Right renal cortex interstitium (tissue), 3 donors: ENCODE results near the gene SNPH. TPM values are rescaled to one million over a fixed set of nuclear protein-coding genes. Genes with fewer than 3 reads are reported as not detected.

Source experiments
- DNase-seq, 3 donors: peaks; one replicate each; pipeline ENCODE4 v3.0.0-alpha.2; 2013; ENCODE audit warnings: low read depth in 3 of 3, low spot score in 2 of 3
- polyA plus RNA-seq, 3 donors: library from polyadenylated mRNA; unstranded; fragments of 120-200 nt; gene quantifications; one replicate each; pipeline ENCODE4 v1.2.1, GENCODE V29; 2013; ENCODE audit not compliant: insufficient read length in 3 of 3

The SNPH gene
- polyA plus RNA-seq, 3 donors: 1.8 to 3.1 (median 2.2) TPM

DNA sequence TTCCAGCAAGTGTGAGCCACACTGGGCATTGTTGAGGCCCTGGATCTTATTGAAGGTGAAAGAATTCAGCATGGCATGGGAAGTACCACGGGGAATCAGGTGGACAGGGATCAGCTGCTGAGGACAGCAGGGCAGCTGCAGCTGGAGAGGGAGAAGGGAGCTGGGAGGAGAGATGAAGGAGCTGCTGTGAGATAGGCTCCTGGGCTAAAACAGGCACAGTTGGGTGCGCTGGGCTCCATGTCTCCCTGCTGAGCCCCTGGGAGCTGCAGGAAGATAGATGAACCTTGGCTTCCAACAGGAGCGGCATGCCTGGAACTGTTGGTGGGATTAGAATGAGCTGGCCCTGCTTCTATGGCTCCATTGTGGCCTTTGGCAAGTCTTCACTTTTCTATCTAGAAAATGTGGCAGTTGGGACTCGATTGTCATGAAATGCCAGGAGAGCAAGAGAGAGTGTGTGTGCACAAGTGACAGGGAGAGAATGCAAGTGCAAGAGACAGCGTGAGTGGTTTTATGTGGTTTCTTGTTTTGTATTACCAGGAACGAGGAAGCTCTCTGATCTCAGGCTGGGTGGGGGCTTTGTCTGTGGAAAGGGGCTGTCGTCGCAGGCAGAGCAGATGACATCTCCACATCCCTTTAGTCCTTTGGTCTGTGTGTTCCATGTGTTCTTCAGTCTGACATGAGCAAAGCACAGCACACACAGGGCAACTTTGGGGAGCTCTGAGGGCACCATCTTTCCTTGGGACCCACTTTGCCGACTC lies 20.4 kb downstream of the SNPH start:
- DNase-seq: no peak

DNA sequence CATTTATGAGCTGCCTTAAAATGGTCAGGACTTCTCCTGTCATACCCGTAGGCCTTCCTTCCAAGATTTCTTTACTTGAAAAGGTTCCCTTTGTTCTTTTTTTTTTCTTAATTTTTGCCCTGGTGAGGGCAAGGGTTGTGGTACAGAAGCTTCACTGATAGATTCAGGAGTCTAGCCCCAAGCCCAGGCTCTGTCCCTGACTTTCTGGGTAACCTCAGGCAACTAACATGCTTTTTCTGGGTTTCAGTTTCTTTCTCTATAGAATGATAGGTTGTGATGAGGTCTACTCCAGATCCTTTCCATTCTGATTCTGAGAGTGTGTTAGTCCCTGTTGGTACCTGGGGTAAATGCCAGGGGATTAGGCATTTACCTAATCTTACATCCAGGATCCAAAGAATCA lies 21.2 kb downstream of the SNPH start:
- no peak for DNase-seq

DNA sequence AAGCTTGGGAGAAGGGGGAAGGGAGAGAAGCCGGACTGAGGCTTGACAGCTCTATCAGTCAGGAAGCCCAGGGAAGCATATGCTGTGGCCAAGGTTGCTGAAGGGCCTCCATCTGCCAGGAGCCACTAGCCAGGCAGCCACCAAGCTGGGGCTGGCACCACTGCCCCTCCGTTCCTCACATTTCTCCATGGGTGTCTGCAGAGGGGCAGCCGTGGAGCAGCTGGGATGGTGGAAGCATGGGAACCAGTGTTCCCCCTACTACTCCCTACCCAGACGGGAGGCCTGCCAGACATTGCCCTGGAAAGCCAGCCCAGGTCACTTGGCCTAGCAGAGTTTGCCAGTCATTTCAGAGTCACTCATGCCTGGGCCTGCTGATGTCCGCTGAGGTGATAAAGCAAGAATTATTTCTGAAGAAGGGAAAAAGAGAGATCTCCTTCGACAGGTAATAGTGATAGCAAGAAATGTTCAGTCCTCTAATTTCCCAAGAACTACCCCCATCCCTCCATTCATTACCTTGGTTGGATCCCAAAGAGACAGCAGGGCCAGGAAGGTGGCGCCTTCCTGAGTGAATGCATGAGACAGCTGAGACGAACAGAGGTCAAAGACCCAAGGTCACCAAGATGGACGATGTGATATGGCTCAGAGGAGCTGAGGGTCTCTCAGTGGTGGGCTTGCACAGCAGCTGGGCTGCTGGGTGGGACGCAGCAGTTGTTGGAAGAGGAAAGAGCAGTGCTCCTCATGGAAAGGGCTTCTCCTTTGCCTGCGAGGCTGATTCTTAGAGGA lies 21.9 kb downstream of the SNPH start:
- no peak for DNase-seq

DNA sequence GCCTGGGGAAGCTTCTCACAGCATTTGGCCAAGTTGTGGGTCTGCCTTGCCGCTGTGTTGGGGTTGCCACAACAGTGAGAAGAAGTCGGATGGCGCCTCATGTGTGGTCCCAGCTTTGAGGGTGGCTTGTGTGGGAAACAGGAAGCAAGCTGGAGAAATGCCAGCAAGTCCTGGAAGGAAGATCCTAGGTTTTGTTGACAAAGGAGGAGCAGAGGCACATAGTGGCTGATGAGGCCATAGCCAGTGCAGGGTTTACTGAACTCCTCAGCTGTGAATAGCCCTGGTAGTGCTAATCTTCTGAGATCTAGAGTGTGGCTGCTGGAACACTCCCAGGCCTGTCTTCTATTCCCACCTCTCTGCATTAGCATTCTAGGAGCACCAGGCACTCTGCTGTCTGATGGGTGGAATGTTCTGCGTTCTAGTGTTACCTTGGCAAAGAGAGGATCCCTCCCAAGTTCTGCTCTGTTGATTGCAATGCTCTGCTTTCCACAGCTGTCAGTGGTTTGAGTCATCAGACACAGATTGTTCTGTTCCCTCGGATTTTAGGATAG lies 25.2 kb downstream of the SNPH start:
- no peak for DNase-seq

DNA sequence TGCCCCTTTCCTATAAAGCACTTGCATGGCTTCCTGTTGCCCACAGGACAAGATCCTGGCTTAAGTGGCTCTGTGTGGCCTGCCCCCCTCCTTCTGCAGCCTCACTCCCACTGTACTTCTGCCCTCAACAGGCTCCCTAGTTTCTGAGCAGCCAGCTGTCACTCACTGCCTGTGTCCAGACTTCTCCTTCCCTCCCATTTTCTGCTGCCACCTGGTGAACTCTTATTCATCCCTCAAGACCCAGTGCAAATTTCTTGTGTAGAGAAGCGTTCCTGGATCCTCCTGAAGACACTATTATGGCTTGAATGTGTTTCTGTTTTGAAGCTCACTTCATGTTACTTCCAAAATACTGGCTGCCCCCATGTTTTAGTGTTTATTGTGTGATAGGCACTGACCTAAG lies 26.5 kb downstream of the SNPH start:
- DNase-seq: no peak

DNA sequence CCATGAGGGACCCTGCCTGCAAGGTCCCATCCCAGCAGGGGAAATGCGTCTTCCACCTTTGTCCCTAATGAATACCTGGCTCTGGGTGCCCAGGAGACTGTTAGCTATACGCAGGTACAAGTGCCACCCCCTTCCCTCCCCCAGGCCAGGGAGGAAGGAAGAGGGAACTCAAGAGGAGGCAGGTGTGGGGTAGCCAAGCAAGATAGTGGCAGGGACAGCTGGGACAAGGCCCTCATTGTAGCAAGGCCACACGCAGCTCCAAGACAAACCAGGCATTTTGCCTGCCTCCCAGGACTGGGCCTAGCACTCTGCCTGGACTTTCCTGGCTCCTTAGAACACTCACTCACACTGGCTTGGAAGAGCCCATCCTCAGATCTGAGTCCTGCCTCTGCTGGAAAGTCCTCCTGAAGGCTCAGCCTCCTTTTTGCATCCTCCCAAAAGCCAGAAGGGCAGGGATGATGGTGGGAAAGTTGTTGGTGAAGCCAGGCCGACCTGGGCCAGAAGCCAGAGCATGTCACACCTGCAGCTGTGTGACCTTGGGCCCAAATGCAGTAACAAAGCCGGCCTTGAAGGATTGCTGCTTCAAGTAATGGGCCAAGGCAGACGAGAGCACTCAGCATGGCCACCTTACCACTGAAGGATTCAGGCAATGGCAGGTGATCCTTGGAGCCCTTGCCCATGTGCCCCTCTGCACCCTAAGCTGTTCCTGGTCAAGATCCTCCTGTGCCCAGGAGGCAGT lies 27.7 kb downstream of the SNPH start:
- no peak for DNase-seq

DNA sequence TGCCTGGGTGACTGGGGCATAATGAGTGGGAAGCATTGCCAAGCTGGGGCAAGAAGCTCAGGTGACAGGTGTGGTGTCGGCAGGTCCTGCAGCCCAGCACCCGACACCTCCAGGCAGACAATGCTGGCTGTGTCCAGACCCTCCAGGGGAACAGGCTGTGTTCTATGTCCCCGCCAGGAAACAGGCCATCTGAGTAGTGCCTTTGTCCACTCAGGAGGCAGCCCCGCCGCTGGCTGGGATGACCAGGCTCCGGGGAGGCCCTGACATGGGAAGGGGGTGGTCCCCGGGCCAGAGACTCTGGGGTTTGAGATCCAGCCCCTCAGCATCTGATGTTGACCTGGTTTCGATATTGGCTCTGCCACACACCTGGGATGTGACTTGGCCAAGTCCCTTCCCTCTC lies 28.4 kb downstream of the SNPH start:
- no peak for DNase-seq

DNA sequence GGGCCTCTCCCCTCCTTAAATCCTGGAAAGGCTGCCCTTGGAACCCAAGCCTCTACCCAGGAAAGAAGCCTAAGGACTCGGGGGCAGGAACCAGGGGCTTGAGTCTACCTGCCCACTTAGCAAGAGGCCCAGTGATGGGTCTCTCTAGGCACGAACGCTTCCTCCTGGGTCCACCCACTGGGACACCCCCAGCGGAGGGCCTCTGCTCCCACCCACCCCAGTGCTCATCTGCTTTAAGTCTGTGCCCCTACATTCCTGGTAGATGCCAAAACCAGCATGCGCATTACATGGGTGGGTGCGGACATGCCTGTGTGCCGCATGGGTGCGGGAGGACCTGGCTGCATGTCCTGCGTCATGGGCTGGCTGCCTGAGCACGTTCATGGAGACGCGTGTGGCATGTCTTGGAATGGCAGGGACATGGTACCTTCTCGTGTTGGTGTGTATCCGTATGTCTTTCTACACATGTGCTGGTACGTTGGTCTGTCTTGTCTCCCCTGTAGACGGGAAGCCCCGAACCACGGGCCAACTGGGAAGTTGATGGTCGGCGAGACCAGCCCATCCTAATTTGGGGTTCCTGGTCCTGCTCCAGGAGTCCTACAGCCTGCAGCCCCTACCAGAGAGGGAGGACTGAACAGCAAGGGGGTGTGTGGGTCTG lies 29.3 kb downstream of the SNPH start:
- DNase-seq: no peak

DNA sequence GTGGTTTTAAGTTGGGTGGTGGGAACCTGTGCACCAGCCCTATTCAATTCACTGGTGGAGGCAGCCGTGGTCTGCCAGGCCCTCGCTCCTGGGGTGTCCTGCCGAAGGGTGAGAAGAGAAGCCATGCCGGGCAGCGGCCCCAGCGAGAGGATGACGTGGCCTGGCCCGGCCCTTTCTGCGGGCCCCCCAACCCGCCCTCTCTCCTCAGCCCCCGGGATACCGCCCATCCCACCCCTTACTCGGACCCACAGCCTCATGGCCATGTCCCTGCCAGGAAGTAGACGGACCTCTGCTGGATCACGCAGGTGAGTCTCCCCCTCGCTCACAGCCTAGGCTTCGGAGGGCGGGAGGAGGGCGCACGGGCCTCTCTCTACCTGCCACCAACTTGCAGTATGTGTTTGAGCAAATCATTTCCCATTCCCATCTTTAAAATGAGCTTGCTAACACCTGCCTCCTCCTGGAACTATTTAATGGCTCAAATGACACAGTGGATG lies 30.1 kb downstream of the SNPH start:
- no peak for DNase-seq

DNA sequence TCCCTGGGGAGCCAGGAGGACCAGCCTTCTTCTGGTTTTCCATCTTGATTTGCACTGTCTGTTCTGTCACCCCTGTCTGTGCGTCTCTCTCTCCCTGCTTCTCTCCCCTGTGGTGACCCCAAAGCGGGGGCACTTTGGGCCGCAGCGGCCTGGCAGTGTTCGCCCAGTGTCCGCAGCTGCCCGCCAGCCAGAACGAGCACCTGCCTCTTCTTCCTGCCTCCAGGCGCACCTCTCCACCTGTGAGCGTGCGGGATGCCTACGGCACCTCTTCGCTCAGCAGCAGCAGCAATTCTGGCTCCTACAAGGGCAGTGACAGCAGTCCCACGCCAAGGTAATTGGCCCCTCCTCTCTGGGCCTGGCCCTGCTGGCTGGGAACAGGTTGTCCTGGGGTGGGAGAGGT lies 30.8 kb downstream of the SNPH start:
- no peak for DNase-seq

DNA sequence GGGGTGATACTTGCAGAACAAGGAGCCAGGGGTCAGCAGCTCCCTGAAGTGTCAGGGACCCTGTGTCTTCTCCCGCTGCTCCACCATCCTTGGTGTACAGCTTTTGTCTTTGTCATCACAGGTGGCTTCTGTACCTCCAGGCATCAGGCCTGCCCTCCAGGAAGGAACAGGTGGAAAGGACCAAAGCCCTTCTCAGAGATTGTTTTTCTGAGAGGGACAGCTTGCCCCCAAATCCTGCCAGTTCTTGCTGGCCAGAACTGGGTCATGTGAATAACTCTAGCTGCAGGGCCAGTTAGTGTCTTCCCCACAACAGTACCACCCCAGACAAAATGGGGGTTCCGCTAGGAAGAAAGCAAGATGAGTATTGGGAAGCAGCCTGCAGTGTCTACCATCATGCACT lies 31.4 kb downstream of the SNPH start:
- DNase-seq: no peak

DNA sequence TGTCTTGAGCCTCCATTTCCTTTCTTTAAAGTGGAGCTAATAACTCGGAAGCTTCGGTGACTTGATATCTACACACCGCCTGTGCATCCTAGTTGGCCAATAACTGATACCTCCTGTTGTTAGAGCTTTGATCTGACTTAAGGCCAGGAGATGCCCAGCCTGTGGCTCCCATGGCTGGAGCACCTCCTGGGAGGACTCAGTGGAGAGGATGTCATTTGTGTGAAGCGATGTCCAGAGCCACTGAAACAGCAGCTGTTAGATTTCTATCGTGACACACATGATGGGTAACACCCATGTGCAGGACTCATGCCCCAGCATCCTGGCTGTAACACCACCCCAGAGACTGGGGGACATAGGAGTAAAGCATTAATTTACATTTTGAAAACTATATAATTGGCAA lies 32.1 kb downstream of the SNPH start:
- DNase-seq: no peak

DNA sequence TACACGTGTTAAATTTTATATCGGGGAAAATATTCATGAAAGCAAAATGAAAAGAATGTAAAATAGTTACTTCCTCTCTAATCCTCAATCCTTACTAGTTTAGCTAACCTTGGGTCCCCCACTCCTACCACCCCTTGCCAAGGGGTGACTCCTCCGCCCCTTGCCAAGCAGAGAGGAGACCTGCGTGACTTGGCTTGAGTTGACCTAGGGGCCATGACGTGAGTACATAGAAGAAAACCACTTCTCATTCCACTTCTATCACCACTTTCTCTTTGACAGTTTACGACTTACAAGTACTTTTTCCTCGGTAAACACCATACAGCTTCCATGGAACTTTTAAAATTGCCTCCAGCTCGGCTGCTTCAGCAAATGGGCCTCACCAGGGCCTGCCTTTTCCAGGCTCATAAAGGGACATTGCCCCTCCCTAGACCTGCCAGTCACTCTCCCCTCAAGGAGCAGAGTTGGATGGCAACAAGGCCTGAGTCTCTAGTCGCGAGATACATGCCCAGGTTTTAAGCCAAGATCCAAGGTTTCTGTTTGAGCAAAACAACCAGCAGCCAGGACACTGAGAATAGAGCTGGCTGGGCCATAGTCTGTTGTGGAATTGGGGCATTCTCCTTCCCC lies 32.9 kb downstream of the SNPH start:
- DNase-seq: no peak

DNA sequence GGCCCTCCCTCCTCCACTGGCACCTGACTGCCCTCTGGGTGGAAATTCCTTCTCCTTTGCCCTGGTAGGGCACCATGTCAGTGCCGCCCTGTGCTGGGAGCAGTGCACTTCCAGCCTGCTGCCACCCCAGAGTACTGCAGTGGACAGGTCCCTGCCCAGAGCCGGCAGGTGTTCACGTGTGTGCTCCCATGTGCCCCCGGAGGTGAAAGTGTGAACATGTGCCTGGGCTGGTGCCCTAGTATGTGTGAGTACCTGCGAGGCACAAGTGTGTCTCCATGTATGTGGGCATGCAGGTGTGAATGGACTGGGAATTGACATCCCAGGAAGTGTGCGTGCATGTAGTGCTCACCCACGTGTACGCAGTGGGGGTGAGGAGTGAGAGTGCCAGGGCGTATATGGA lies 33.4 kb downstream of the SNPH start:
- DNase-seq: no peak

DNA sequence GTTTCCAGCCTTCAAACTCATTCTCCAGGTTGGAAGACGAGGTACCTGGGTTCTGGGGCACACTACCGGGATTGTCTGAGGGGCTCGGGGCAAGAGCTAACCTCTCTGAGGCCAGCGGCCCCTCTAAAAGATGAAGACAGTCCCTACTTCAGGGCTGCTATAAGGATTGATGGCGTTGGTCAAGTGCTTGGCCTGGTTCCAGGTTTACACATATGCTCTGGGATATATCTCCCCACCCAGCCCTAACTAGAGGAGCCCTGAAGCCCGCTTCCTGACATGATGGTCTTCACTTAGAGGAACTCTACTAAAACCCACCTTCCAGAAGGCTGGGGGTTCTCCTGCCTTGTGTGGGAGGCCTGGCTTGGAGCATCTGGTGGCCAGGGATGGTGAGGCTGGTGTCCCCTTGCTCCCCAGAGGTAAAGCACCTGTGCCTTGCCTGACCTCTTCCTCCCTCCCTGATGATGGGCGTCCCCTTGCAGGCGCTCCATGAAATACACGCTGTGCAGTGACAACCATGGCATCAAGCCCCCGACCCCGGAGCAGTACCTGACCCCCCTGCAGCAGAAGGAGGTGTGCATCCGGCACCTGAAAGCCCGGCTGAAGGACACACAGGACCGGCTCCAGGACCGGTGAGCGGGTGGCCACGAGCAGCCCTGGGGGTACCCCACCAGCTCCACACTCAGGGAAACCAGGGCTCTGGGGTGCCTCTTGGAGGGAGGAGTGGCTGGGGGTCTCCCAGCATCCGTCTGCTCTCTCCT lies 34.2 kb downstream of the SNPH start:
- DNase-seq: no peak

DNA sequence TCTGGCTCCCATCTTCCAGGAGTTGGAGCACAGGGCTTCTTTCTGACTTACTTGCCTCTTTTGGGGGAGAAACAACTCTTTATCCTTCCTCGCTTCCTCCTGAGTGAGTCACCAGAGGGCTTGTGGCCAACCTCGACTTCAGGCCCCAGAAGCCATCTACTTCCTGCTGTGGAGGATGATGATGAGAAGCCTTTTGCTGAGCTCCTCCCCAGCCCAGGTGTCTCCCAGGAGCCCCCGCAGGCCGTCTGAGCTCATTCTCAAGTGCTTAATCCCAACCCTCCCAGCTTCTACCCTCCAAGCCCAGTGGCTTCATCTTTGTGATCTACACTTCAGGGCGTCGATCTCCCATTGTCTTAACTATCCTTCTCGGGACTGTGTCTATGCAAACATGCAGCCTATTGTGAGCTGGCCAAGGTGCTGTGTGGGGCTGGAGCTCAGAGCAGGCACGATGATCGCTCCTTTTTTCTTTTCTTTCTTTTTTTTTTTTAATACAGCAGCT lies 35.0 kb downstream of the SNPH start:
- no peak for DNase-seq

DNA sequence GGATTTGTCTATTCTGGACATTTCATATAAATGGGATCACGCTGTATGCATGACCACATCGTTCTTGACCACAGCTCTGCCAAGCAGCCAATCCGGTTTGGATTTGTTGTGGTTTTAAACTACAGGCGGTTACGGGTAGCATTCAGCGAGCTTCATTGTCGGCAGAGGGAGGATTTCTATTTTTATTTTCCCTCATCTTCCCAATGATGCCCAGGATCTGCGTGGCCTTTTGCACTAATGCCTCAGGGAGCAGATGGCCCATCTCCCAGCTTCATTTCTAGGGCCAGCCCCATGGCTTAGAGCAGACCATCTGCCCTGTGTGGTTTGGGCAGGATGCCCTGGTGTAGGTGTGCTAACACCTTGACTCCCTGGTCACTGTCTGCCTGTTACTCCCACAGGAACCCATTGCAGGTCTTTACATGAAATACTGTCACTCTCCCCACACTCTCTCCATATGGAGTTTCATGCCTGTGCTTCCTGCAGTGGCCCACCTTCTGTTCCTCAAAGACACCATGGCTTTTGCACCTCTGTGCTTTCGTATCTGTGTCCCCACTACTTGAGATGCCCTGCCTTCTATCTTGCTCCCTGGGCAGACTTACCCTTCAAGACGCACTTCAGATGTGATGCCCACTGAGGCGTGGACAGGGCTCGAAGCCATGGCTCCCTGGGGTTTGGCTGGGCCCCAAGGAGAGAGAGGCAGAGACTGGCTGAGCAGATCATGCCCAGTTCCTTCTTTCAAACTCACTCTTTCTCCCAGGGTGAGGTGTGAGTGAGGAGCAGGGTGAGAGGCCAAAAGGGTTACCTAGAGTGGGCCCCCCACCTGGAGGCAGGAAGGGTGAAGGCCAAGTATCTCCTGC lies 36.8 kb downstream of the SNPH start:
- DNase-seq: no peak
